Gastroesophageal sphincter (tissue), 4 donors: ENCODE data around the gene EFNB2. TPM values are rescaled to one million over a fixed set of nuclear protein-coding genes. Genes with fewer than 3 reads are reported as not detected.
A peak's percentile ranks its signal among the peaks of the same experiment; 100 is the strongest.

Source experiments
- ATAC-seq: fragments of 150-250 bp; one replicate; pipeline ENCODE4 v1.9.1; 2016; ENCODE audit warnings: mild to moderate bottlenecking, moderate library complexity
- H3K27ac ChIP-seq, 4 donors: fragments of 200-600 bp; sonication (generic) in 3 of 4; 1 replicate in 3 of 4; 2 replicates in 1 of 4; pipeline ENCODE4 v1.5.1; 2016 to 2019
- H3K27me3 ChIP-seq: fragments of 200-600 bp; sonication (generic); one replicate; pipeline ENCODE4 v1.5.1; 2019
- H3K36me3 ChIP-seq, 2 donors: fragments of 200-600 bp; sonication (generic); one replicate each; pipeline ENCODE4 v1.5.1; 2019; ENCODE audit warnings: control low read depth in 1 of 2
- H3K4me1 ChIP-seq, 3 donors: fragments of 200-600 bp; sonication (generic); 1 replicate in 2 of 3; 2 replicates in 1 of 3; pipeline ENCODE4 v1.5.1; 2016 to 2019; ENCODE audit warnings: control low read depth in 2 of 3
- H3K4me3 ChIP-seq, 2 donors: fragments of 200-600 bp; sonication (generic); one replicate each; pipeline ENCODE4 v1.5.1; 2019; ENCODE audit warnings: mild to moderate bottlenecking in 1 of 2, moderate library complexity in 1 of 2
- H3K9me3 ChIP-seq, 3 donors: fragments of 200-600 bp; sonication (generic); one replicate each; pipeline ENCODE4 v1.5.1; 2017 to 2019; ENCODE audit warnings: control low read depth in 2 of 3
- EP300 ChIP-seq: sonication (generic); formaldehyde crosslinking; IDR thresholded peaks from one replicate; pipeline ENCODE4 v1.6.1; 2017; ENCODE audit warnings: antibody characterized with exemption, mild to moderate bottlenecking
- POLR2A ChIP-seq, 2 donors: fragments of 450-650 bp; IDR thresholded peaks; one replicate each; pipeline ENCODE4 v1.6.1; 2017; ENCODE audit warnings: antibody characterized with exemption in 2 of 2, mild to moderate bottlenecking in 2 of 2, moderate library complexity in 1 of 2
- POLR2AphosphoS5 ChIP-seq: sonication (generic); formaldehyde crosslinking; IDR thresholded peaks from one replicate; pipeline ENCODE4 v1.6.1; 2017; ENCODE audit warnings: antibody characterized with exemption
- WGBS, 2 donors: methylation state at CpG; one replicate each; pipeline ENCODE4 v1.1.5; 2018; ENCODE audit warnings: low coverage in 1 of 2; 5-methylcytosine and 5-hydroxymethylcytosine counted together
- total RNA-seq, 4 donors: library from RNA; depleted of rRNA; stranded (reverse); fragments of >200 nt; gene quantifications; one replicate each; pipeline ENCODE4 v1.1.0, GENCODE V29; 2016
- TF ChIP-seq, protein P1 (sequence below), 4 experiments: fragments of 200-600 bp in 2 of 4; fragments of 450-650 bp in 2 of 4; sonication (generic) in 1 of 4; IDR thresholded peaks; one replicate each; pipeline ENCODE4 v1.5.1; 2017 to 2019; ENCODE audit warnings: antibody characterized with exemption in 4 of 4, mild to moderate bottlenecking in 2 of 4, moderate library complexity in 2 of 4

The EFNB2 gene
- total RNA-seq, 4 donors from 2014 or later = 13.7 to 39.7 (median 20.5) TPM

DNA sequence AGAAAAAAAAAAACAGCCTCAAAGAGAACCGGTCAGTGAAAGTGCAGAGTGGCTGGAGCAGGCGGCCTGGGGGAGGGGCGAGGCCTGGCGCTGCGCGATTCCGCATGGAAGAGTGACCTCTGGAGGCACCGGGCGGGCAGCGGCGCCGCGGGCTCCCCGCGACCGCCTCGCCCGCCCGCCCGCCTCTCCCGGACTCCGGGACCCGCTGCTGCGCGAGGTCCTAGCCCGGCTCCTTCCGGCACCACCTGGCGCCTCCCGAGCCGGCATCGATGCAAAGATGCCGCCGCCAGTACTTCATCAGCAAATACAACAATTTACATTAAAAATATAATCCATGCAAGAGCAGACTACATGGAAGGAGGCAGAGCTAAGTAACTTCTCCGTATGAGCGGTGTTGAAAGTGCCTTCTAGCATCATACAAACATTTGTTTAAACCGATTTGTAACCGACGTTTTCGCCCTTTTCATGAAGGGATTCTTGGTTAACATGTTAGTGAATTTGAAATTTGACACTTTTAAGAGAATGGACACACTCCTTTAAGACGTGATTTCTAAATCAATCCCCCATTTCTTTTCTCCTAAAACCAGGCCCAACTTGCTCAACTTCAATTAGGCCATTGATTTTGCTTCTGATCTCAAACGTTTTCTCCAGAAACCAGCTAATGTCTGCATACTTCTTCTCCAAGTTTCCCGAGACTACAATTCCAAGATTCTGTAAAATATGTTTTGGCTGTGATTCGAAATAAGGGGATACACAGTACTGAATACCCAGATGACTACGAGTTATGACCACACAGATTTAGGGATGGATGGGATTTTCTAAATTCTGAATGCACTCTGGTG, 2.1 kb downstream of the EFNB2 start:
- H3K9me3 ChIP-seq = no peaks in the 10 kb centered on the region
- TF ChIP-seq POLR2A (IDR thresholded peaks at IDR 0.05) = no peak
- TF ChIP-seq, protein P1, sequence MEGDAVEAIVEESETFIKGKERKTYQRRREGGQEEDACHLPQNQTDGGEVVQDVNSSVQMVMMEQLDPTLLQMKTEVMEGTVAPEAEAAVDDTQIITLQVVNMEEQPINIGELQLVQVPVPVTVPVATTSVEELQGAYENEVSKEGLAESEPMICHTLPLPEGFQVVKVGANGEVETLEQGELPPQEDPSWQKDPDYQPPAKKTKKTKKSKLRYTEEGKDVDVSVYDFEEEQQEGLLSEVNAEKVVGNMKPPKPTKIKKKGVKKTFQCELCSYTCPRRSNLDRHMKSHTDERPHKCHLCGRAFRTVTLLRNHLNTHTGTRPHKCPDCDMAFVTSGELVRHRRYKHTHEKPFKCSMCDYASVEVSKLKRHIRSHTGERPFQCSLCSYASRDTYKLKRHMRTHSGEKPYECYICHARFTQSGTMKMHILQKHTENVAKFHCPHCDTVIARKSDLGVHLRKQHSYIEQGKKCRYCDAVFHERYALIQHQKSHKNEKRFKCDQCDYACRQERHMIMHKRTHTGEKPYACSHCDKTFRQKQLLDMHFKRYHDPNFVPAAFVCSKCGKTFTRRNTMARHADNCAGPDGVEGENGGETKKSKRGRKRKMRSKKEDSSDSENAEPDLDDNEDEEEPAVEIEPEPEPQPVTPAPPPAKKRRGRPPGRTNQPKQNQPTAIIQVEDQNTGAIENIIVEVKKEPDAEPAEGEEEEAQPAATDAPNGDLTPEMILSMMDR (IDR thresholded peaks at IDR 0.05) = peak; percentile 13 to 88 (median 46)
- TF ChIP-seq EP300 = no peak
- TF ChIP-seq POLR2AphosphoS5 = peak; percentile 8
- H3K4me1 ChIP-seq = peaks cover 0 to 62% (median 0%) of the 10 kb centered on the region in 3 donors
- no peaks in the 10 kb centered on the region for H3K36me3 ChIP-seq
- no peaks in the 10 kb centered on the region for H3K27me3 ChIP-seq
- 4 to 9% methylated on average over 17 to 24 of the region's 44 CpGs for WGBS, 2 donors
- peak; percentile 66 for ATAC-seq
- H3K27ac ChIP-seq = peak overlapping the region; percentile 11 to 89 (median 81)
- H3K4me3 ChIP-seq = peak overlapping the region; percentile 56 to 62

- Histone ChIP-seq H3K36me3 (no peaks in the 10 kb centered on the region), H3K4me1 (peaks cover 0 to 72% (median 0%) of the 10 kb centered on the region in 3 donors)
Observed at GRCh38 chr13:106532111-106532929, 3.1 kb downstream of the EFNB2 start.

GRCh38 chr13:106530980-106531481, 4.4 kb downstream of the EFNB2 start:
- ATAC-seq = no peak
- H3K27ac ChIP-seq = peak overlapping the region in 3 of 4 donors; percentile 8 to 86 (median 13)
- peak overlapping the region in 1 of 2 donors; percentile 62 for H3K4me3 ChIP-seq
- H3K36me3 ChIP-seq = no peaks in the 10 kb centered on the region
- H3K27me3 ChIP-seq = no peaks in the 10 kb centered on the region
- WGBS, 2 donors = 66 to 71% methylated on average over 7 to 8 of the region's 8 CpGs
- TF ChIP-seq POLR2A (IDR thresholded peaks at IDR 0.05) = no peak
- TF ChIP-seq, protein P1 (IDR thresholded peaks at IDR 0.05) = no peak
- TF ChIP-seq EP300 = no peak
- TF ChIP-seq POLR2AphosphoS5 = no peak
- H3K9me3 ChIP-seq = no peaks in the 10 kb centered on the region
- peaks cover 0 to 65% (median 0%) of the 10 kb centered on the region in 3 donors for H3K4me1 ChIP-seq

More at GRCh38 chr13:106532111-106532929, 3.1 kb downstream of the EFNB2 start:
- H3K27ac ChIP-seq = peak overlapping the region; percentile 51 to 89 (median 76)
- no peak for ATAC-seq
- TF ChIP-seq EP300 = no peak
- TF ChIP-seq POLR2A (IDR thresholded peaks at IDR 0.05) = no peak
- TF ChIP-seq, protein P1 (IDR thresholded peaks at IDR 0.05) = no peak
- TF ChIP-seq POLR2AphosphoS5 = no peak
- 19 to 34% methylated on average over 16 to 18 of the region's 18 CpGs for WGBS, 2 donors
- peak overlapping the region; percentile 56 to 62 for H3K4me3 ChIP-seq
- H3K9me3 ChIP-seq = no peaks in the 10 kb centered on the region
- H3K27me3 ChIP-seq = no peaks in the 10 kb centered on the region

- 92 to 96% methylated on average over 11 of the region's 11 CpGs for WGBS, 2 donors
- peaks cover 0 to 62% (median 0%) of the 10 kb centered on the region in 3 donors for H3K4me1 ChIP-seq
Observed at GRCh38 chr13:106530171-106530851, 5.2 kb downstream of the EFNB2 start.

More at GRCh38 chr13:106530171-106530851, 5.2 kb downstream of the EFNB2 start:
- H3K4me3 ChIP-seq = peak overlapping the region in 1 of 2 donors; percentile 62
- TF ChIP-seq POLR2A (IDR thresholded peaks at IDR 0.05) (no peak), POLR2AphosphoS5 (peak; percentile 30), EP300 (no peak)
- TF ChIP-seq, protein P1 (IDR thresholded peaks at IDR 0.05) = no peak
- no peaks in the 10 kb centered on the region for H3K36me3 ChIP-seq
- peak overlapping the region in 1 of 4 donors; percentile 86 for H3K27ac ChIP-seq
- ATAC-seq = no peak
- no peaks in the 10 kb centered on the region for H3K27me3 ChIP-seq
- H3K9me3 ChIP-seq = no peaks in the 10 kb centered on the region
